Activated CD4-positive, alpha-beta T cell treated with anti-CD3 and anti-CD28 coated beads, Interleukin-2, amount 50 U/mL, for 4 hours (primary cell): ENCODE results near the gene IFNAR1.

Source experiments
- DNase-seq, 2 experiments: peaks; one replicate each; pipeline ENCODE4 v3.0.0-alpha.2; 2020

Gene IFNAR1

DNA sequence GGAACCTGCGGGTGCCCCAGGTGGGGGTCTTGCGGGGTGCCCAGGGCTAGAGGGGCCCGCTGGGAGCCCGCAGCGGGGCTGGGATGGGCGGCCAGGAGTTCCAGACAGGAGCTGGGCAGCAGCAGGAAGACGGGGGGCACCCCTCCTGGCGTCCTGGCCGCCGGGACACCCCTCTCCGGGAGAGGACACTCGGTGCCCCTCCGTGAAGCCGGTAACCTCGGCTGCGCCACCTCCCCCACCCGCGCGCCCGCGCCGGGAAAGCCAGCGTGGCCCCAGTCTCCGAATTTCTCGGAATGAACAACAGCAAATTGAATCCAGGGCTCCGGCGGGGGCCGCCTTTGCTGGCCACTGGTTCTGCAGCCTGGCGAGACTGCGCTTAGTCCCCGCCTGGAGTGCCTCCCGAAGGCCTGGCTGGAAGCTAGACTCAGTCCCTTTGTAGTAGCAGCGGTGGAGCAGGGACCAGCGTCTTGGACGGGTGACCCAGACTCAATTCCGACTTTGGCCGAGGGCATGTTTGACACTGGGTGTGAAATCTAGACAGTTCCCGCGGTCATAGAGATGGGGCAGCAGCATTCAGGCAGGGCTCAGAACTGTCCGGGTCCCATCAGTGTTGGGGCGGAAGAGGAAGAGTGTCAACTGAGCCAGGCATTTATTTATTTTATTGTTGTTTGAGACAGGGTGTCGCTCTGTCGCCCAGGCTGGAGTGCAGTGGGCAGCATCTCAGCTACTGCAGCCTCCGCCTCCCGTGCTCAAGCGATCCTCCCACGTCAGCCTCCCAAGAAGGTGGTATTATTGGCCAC is 79.2 kb downstream of the IFNAR1 start:
- no peak for DNase-seq

GRCh38 chr21:33406493-33406892 is 81.7 kb downstream of the IFNAR1 start:
- no peak for DNase-seq
